HFF-Myc (cell line): Measurements from ENCODE around the gene PTEN.

Experiments
- DNase-seq: peaks from one replicate; pipeline ENCODE4 v3.0.0-alpha.2; 2011; ENCODE audit warnings: low read depth; ENCODE audit errors: extremely low read depth
- H3K4me3 ChIP-seq: replicated peaks from 2 replicates; pipeline ENCODE4 v1.5.1; 2011; ENCODE audit warnings: low read depth, mild to moderate bottlenecking, control low read depth, low read length
- CTCF ChIP-seq: IDR thresholded peaks from 2 replicates; pipeline ENCODE4 v1.5.1; 2012; ENCODE audit warnings: mild to moderate bottlenecking, low read depth, low read length, control low read depth; ENCODE audit errors: missing control alignments

The PTEN gene

GRCh38 chr10:87921931-87922688, 58.7 kb downstream of the PTEN start:
- no peak for DNase-seq
- TF ChIP-seq CTCF: no peak
- no peak overlapping the region for H3K4me3 ChIP-seq

GRCh38 chr10:87923233-87923632, 59.8 kb downstream of the PTEN start:
- H3K4me3 ChIP-seq: no peak overlapping the region
- no peak for DNase-seq
- no peak for TF ChIP-seq CTCF

- TF ChIP-seq CTCF: no peak
- no peak overlapping the region for H3K4me3 ChIP-seq
- DNase-seq: no peak
Measured at GRCh38 chr10:87925570-87925969, 62.1 kb downstream of the PTEN start.

GRCh38 chr10:87927091-87927490, 63.7 kb downstream of the PTEN start:
- no peak for TF ChIP-seq CTCF
- no peak for DNase-seq
- no peak overlapping the region for H3K4me3 ChIP-seq

- TF ChIP-seq CTCF: no peak
- no peak overlapping the region for H3K4me3 ChIP-seq
- DNase-seq: no peak
Measured at GRCh38 chr10:87928996-87929395, 65.6 kb downstream of the PTEN start.

GRCh38 chr10:87930141-87930540, 66.7 kb downstream of the PTEN start:
- DNase-seq: no peak
- no peak for TF ChIP-seq CTCF
- H3K4me3 ChIP-seq: no peak overlapping the region
